Skin of body (tissue), 2 donors: Measurements from ENCODE around the gene RALGAPA2. TPM values are rescaled to one million over a fixed set of nuclear protein-coding genes. Genes with fewer than 3 reads are reported as not detected.

Experiments
- DNase-seq: peaks from one replicate; lab custom pipeline; 2025; lab: John Stamatoyannopoulos, UW
- total RNA-seq: library from RNA; depleted of rRNA; stranded (reverse); fragments of >200 nt; gene quantifications from one replicate; pipeline ENCODE4 v1.2.3, GENCODE V29; 2014

RALGAPA2 gene
- total RNA-seq, 1 donor from 2014 or later = 31.9 TPM

DNA sequence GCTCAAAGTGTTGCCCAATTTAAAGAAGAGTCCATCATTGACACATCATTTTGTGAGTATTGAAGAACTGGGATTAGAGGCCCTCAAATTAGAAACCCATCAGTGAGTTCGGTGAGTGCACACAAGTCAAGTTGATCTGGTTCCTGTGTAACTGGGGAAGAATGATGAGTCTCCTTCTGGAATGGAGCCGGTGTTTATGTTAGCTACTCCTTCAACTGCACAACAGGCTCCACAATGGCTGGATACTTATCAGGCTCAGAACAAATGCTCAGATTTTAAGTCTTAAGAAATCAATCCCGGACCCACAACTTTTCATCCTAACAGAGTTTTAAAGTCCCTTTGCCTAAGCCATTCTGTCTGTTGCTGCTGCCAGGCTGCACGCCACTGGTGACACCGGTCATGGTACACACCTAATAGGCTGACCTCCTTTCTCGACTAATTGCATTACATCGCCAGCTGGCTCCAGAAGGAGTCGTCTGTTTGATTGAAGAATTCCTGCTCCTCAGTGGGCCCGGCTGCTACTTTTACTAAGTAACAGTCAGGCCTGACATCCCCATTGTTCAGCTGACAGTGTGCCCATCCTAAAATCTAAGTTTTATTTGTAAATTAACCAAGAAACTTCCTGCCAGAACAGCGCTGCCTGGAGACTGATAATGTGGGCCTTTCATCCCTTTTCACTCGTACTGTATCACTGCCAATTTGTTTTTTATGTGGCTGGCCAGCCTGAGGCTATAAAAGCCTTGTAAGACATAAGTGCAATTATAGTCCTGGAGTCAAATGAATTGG is 214.2 kb downstream of the RALGAPA2 start:
- no peak for DNase-seq

DNA sequence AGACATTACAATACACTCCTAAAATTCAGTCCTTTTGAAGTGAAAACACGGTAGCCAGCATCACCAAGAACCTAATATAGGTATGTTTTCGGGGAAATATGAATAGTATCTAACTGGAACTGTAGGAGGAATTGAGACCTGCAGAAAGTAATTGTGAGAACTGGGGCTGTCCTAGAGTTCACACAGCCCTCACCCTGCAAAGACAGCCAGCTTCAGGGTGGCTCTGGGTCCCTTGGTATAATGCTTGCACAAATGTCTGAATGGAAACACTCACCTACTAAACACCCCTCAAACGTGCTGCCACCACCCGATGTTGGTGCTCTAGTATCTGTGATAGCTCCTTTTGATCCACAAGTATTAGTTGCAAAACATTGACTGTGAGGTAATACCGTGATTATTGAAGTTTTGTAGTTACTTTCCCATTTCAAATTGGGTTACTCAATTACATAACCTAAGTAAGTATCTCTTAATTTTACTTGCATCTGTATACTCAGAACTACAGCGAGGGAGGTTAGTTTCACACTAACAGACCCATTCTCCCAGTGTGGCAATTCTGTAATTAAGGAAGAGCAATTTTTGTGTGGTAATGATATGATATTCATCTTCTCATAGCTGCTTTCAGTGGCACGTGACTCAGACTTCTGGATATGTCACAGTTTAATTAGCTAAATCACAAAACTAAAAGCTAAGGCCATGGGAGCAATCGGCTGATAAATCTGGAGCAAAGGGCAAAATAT is 215.0 kb downstream of the RALGAPA2 start:
- DNase-seq = no peak

DNA sequence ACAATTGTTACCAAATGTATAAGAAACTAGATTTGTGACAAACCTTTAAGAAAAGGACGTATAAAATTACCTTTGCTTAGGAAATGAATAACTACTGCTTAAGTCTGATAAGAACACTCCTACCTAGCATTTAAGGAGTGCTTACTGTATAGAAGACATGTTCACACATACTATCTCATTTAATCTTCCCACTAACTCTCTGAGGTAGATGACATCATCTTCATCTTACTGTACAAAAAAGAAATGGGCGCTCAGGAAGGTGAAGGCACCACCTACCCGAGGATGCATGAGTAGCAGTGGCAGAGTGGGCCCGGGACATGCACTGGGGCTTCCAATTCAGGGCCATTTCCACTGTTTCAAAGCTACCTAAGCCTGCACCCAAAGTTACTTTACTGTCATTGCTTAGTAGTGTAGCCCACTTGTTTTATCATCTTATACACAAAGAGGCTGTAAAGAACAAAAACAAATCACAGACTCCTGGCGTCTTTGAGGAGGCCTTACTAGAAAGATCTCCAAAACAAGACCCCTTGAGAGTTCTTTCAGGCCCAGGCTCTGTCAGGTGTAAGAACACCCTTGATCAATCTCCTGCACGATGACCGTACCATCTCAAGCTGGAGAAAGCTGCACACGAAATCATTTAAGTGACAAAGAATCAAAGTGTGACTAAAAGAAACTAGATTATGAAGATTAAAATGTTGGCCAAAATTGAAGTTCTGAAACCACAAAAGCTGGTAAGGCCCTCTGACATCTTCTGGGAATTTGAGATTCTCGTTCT is 216.5 kb downstream of the RALGAPA2 start:
- DNase-seq = no peak

DNA sequence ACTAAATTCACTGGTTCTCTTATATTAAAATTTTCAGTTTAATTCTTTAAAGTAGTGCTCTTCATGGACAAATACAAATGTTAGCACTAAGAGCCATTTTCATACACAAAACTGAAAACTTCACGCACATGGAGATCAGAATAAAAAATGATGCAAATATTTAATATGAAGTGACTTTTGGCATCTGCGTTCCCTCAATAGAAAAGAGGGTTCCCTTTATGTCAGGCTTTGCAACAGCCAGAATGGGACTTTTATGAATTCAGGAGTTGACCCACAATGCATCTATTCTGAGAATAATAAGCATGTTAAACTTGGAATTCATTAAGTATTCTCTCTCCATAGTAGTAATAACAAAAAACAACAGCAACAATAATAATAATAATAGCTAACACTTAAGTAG is 218.7 kb downstream of the RALGAPA2 start:
- no peak for DNase-seq

DNA sequence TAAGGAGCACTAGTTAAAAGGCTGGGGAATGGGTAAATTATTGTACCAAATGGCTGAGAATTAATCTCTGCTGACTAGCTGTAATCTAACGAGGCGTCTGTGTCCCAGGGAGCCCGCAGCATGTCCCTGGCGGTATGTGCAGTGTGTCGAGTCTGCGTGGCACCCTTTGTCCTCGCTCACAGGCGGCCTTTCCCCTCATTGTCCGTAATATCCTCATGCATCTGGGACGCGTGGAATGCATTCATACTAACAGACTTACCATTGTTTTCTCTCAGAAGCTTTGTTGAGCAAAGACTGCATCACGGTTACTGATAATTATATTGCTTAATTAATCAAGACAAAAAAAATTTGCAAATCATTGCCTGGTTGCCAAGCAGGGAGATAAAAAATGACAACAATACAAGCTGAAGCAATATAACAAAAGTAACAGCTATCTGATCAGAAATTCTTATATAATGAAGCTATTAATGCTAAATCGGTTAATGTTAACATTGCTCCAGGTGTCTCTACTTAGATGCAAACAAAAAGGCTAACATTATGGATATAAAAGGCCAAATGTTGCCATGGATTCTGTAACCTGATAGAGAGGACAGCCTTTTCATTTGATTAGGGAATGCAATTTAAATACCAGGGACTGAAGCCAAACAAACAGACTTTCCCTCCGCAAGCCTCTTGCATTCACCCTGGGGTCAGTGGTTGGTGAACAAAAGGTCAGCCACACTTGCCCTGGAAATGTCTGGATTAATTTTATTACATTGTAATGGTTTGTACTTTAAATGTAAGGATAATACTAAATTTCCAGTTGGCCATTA is 219.7 kb downstream of the RALGAPA2 start:
- no peak for DNase-seq

DNA sequence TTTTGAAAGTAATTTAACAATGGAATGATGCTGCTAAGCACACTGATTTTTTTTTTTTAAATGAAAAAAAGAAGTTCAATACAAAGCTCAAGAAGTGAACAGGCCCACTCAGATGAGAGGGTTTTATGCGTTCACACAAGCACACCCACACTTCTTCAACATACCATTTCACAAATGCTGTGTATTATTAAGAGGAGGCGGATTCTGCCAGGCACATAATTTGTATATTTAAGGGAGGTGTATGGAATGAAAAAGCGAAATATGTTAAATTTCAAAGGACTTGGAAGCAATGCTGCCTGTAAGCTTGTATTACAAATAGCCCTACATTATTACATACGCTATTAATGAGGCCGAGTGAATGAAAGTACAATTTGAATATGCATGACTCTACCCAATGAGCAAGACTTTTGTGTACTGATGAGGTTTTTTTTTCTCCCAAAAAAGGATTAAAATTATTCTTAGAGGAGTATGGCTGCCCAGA is 220.6 kb downstream of the RALGAPA2 start:
- no peak for DNase-seq

DNA sequence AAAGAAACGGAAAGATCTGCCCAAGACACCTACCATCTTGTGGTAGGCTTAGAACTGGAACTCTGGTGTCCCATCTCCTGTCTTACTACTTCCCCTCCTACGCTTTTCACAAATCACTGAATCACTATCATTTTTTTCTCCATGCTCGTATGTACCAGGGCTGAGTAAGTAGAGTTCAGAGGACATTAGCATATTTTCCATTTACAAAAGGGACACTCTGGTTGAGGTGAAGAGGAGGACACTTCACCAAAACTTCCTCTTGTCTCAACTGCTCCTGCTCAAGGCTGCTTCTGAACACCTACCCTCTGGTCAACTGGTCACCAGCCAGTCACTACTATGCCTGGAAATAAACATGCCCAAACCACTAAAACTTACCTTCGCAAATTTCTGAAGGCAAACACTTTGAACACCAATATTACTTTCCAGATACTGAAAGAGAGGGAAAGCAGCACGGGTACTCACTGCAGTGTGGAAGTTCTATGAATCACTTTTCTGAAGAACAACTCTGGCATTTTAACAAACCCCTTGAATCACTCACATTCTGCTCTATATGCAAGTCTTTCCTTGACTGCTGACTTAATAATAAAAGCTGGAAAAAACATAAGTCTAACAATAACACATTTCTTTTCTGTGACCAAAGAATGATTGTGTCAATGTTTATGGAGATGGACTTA is 221.2 kb downstream of the RALGAPA2 start:
- DNase-seq = no peak

DNA sequence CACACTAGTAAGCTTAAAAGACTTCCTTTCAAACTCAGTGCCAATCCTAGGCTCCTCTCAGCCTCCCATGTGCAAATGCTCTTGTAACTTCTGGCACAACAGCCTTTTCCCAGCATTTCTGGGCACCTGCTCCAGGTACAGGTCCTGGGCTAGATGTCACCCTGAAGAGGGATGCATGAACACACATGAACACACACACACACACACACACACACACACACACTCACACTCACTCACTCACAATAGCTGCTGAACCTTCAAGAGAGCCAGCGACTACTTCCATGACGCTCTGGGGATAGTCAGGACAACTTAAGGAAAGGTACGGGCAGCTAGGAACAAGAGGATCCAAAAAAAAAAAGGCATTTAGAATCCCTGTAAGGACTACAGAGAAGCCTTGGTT is 221.8 kb downstream of the RALGAPA2 start:
- DNase-seq = no peak

DNA sequence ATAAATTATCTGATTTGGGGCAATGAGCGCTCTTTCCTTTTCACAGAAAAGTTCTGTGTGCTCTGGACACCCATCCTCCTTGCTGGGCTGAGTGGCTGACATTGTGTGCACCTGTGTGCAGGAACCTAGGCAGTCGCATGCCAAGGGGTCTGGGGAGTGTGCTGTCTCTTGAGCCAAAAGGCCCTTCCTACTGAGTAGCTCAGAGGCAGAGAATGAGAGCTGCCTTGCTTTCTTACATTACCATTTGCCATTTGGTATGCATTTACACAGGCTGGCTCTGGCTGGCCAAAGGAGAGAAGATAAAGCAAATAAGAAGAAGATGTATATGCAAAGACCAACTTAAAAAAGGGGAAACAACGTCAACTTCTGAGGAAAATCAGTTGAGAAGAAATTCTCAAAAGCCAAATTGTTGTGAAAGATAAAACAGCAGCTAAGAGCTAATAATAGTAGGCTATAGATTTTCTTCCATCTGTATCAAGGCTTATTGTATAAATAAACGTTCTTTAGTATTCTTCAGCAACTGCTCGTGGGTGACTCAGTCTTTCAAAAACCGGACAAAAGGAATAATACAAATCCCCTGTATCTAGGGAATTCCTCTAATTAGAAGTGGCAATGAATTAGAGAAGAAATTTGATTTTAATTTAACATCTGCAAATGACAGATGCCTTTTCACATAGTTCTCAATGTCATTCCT is 222.6 kb downstream of the RALGAPA2 start:
- DNase-seq = no peak

DNA sequence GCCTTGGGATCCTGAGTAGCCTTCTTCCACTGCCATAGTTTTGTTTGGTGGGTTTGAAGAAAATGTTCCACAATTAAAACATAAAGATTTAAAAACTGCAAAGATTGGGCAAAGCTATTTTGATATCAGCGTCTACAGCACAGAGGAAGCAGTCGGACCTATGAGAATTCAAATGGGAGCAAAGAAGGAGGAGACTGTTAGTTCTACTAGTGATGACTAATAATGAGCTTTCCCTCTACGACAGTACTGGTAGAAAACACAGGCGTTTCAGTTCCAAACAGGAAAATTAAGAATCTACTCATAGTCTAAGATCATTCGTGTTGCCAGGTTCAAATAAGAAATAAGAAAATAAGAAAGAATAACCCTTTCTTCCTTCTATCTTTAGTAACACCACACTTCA is 223.4 kb downstream of the RALGAPA2 start:
- no peak for DNase-seq

DNA sequence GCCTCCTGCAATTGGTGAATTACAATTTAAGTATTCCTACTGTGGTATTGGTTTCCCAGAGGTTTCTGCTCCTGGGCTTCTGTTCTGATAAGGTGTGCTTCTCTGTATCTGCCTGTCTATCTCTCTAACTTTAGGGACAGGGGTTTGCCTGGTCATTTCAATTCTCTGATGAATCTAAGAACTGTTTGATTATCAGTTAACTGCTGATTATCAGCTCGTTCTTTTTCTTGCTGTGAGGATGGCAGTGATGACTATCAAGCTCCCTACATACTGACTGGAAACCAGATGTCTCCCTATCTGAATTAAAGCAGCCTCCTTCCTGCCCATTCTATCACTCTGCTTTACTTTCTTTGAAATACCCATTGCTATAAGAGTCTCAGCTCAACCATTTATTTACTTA is 224.1 kb downstream of the RALGAPA2 start:
- no peak for DNase-seq

DNA sequence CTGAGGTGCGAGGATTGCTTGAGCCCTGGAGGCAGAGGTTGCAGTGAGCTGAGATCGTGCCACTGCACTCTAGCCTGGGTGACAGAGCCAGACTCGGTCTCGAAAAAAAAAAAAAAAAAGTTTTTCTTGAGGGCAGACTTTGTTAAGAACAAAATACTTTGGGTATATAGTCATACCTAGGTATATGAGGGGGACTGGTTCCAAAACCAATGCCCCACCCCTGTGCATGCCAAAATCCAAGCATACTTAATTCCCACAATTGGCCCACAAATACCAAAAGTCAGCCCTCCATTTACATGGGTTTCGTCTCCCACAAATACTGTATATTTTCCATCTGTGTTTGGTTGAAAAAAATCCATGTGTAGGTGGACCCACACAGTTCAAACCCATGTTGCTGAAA is 224.6 kb downstream of the RALGAPA2 start:
- DNase-seq = no peak

DNA sequence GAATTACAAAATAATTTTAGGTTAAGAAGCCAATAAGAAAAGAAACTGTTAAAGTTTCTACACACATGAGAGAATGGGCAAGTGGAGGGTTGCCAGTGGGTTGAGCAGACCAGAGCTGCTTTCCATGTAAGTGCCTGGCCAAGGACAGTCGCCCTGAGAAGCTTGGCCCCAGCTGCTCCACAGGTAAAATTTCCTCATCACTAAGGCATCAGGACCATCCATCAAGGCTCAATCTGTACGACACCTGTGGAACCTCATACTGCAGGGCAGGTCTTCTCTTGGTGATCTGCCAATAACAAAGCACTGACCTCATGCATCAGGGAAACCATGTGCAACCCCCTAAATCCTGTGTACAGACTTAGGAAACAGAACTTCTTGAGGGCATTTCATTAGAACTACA is 229.1 kb downstream of the RALGAPA2 start:
- no peak for DNase-seq

DNA sequence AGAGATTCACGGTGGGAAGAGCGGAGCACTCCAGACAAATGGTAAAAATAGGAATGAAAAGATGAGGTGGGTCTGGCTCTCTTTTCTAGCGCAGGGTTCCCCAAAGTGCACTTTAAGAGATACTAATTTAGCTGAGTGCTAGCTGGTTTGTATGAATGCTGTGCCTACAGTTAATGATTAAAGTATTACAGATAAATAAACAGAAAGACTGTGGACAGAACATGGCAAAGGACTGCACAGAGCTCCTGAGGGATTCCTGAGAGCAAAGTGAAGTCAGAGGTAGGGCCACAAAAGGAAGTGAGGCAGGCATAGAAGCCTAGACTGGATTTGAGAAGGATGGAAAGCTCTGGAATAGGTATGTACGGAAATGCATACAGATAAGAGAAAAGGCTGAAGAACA is 230.0 kb downstream of the RALGAPA2 start:
- no peak for DNase-seq

DNA sequence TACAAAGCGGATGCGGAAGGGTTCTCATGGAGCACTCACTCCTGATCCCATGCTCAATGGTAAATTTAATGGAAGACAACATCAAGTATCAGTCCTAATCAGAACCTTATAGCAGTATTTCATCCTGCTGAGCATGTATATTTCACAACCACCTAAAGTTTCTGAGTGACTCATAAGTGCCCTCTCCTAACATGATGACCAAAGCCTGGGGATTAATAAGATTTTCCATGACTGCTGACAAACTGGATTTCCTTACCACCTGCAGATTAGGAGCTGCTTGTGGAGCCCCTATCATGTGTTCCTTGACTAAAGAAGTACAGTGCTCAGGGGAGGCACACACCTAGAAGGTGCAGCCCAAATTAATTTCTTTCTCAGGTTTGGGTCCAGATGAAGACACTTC is 231.8 kb downstream of the RALGAPA2 start:
- no peak for DNase-seq

DNA sequence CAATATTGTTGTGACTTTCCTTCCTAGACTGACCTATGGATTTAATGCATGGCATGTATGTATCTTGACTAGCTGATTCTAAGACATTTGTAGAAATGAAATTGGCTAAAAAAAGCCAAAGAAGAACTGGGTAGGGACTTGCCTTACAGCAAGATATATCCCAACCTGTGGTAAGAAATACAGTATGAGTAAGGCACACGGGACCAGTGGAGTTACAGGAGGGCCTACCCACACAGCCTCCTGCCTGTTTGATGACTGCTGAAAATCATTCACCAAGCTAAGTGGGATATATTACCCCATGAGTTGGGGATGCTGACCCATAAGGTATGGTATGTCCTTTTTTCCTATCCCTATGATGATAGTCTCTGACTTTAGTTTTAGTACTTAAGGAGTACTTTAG is 232.3 kb downstream of the RALGAPA2 start:
- DNase-seq = no peak

DNA sequence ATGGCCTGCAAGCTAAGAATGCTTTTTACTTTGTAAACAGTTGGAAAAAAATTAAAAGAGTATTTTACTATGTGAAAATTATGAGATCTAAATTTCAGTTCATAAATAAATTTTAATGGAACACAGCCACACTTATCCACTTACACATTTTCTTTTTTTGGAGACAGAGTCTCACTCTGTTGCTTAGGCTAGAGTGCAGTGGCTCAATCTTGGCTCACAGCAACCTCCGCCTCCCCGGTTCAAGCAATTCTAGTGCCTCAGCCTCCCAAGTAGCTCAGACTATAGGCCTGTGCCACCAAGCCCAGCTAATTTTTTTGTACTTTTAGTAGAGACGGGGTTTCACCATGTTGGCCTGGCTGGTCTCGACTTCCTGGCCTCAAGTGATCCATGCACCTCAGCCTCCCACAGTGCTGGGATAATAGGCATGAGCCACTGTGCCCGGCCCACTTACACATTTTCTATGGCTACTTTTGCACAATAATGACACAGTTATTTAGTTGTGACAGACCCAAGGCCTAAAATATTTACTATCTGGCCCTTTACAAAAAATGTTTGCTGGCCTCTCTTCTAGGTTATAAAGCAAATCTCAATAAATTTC is 234.9 kb downstream of the RALGAPA2 start:
- no peak for DNase-seq

DNA sequence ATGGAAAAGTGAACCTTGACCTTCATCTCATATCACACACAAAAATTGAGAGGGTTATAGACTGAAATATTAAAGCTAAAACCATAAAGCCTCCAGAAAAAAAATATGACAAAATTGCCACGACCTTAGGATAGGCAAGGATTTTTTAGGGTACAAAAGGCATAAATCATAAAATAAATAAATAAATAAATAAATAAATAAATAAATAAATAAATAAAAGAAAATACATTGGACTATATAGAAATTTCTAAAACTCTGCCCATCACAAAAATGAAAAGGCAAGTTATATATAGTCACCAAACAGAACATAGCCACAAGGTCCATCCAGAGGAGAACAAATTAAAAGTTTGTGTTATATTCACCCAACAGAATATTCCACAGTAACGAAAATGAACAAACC is 235.9 kb downstream of the RALGAPA2 start:
- no peak for DNase-seq

DNA sequence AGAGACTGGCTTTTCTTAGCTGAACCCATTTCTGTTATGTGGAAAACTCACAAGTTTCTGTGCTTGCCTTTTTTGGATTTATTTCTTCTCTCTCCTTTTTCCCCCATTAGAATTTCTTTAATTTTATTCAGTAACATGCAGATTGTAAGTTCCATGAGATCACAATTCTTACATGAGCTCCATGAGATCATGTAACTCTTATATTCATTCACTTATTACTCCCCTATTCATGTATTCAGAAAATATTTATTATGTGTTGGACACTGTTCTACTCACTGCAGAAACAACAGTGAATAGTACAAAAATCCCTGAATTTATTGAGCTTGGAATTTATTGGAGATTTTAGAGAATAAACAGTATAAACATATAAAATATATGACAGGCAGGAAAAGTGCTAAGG is 238.8 kb downstream of the RALGAPA2 start:
- DNase-seq = no peak
